OCI-LY7 (cell line): ENCODE results near the gene CMSS1. TPM values are rescaled to one million over a fixed set of nuclear protein-coding genes. Genes with fewer than 3 reads are reported as not detected.

Experiments
- BruUV-seq: library from RNA; stranded (reverse); fragments of 400-500 nt; replicated peaks from 2 replicates; lab custom pipeline; 2021; lab: Mats Ljungman, UMichigan
- CTCF ChIA-PET: fragments of 300-600 bp; sonication (Branson Sonifier 250); formaldehyde crosslinking; loops from one replicate; lab custom pipeline; 2022; ENCODE audit warnings: antibody characterized with exemption; ENCODE audit not compliant: unreplicated experiment; lab: Charles Lee
- POLR2A ChIA-PET: fragments of 300-600 bp; sonication (Branson Sonifier 250); formaldehyde crosslinking; loops from one replicate; lab custom pipeline; 2022; ENCODE audit warnings: antibody characterized with exemption; lab: Charles Lee
- DNase-seq: peaks from one replicate; pipeline ENCODE4 v3.0.0-alpha.2; 2015; ENCODE audit warnings: low spot score
- H2AFZ ChIP-seq: fragments of 200-600 bp; sonication (generic), shearing (Covaris generic); 2 replicates; pipeline ENCODE4 v1.6.1; 2014; ENCODE audit warnings: mild to moderate bottlenecking, antibody characterized with exemption, low read length, moderate library complexity
- H3K27ac ChIP-seq: fragments of 200-600 bp; sonication (generic); 2 replicates; pipeline ENCODE4 v1.5.1; 2014; ENCODE audit warnings: mixed run types, low read depth, mild to moderate bottlenecking, moderate library complexity, low read length, inconsistent platforms; ENCODE audit not compliant: poor library complexity, severe bottlenecking
- H3K36me3 ChIP-seq: fragments of 200-600 bp; sonication (generic); 2 replicates; pipeline ENCODE4 v1.6.1; 2014; ENCODE audit warnings: mild to moderate bottlenecking, antibody characterized with exemption, low read length, moderate library complexity, mixed read lengths; ENCODE audit not compliant: insufficient read depth
- H3K4me1 ChIP-seq: fragments of 200-600 bp; sonication (generic); 2 replicates; pipeline ENCODE4 v1.5.1; 2014; ENCODE audit warnings: mild to moderate bottlenecking, low read length; ENCODE audit not compliant: insufficient read depth, poor library complexity, severe bottlenecking
- H3K4me2 ChIP-seq: fragments of 200-600 bp; sonication (generic); 2 replicates; pipeline ENCODE4 v1.6.1; 2014; ENCODE audit warnings: mild to moderate bottlenecking, low read length
- H3K4me3 ChIP-seq: fragments of 200-600 bp; sonication (generic); 2 replicates; pipeline ENCODE4 v1.5.1; 2014; ENCODE audit warnings: mild to moderate bottlenecking, low read depth, low read length; ENCODE audit not compliant: poor library complexity, severe bottlenecking
- H3K79me2 ChIP-seq: fragments of 200-600 bp; sonication (generic); 2 replicates; pipeline ENCODE4 v1.6.1; 2016; ENCODE audit warnings: low read depth, mild to moderate bottlenecking, low read length, moderate library complexity, mixed read lengths; ENCODE audit not compliant: insufficient read depth
- H3K9me2 ChIP-seq: fragments of 200-600 bp; sonication (generic); 2 replicates; pipeline ENCODE4 v1.6.1; 2016; ENCODE audit warnings: mild to moderate bottlenecking, low read length, mixed read lengths; ENCODE audit not compliant: insufficient read depth
- H3K9me3 ChIP-seq: fragments of 200-600 bp; sonication (generic); 2 replicates; pipeline ENCODE4 v1.6.1; 2014; ENCODE audit warnings: mild to moderate bottlenecking, mixed run types, low read length, mixed read lengths
- H4K20me1 ChIP-seq: fragments of 200-600 bp; sonication (generic); 2 replicates; pipeline ENCODE4 v1.6.1; 2014; ENCODE audit warnings: mild to moderate bottlenecking, antibody characterized with exemption, low read length, moderate library complexity, mixed read lengths; ENCODE audit not compliant: insufficient read depth
- CTCF ChIP-seq: fragments of 200-600 bp; sonication (generic); conservative IDR thresholded peaks from 2 replicates; pipeline ENCODE4 v1.5.1; 2014; ENCODE audit warnings: mild to moderate bottlenecking, antibody characterized with exemption, low read length, moderate library complexity, mixed read lengths
- EZH2phosphoT487 ChIP-seq: fragments of 200-600 bp; sonication (generic); IDR thresholded peaks from 2 replicates; pipeline ENCODE4 v1.6.1; 2018; ENCODE audit warnings: low read depth, borderline replicate concordance, mild to moderate bottlenecking, mixed run types, antibody characterized with exemption, low read length, moderate library complexity, mixed read lengths
- intact Hi-C: fragments of 100-400 bp; cut with micrococcal nuclease; formaldehyde crosslinking; loops from one replicate; pipeline ENCODE4 v1.10.0; 2022; ENCODE audit not compliant: unreplicated experiment
- total RNA-seq, 2 experiments: library from RNA; depleted of rRNA in 1 of 2; stranded (reverse); fragments of >200 nt in 1 of 2; shearing (Covaris generic) in 1 of 2; gene quantifications; 2 replicates each; pipeline ENCODE4 v1.2.3, GENCODE V29; 2014 to 2022

Gene CMSS1
- total RNA-seq, 2 experiments from 2014 or later = 25.7 to 46.6 TPM

GRCh38 chr3:99879275-99879674, 61.6 kb downstream of the CMSS1 start:
- H2AFZ ChIP-seq = no peak overlapping the region
- no peak overlapping the region for H3K4me2 ChIP-seq
- no peaks in the 10 kb centered on the region for H3K79me2 ChIP-seq
- no peak overlapping the region for H3K27ac ChIP-seq
- H4K20me1 ChIP-seq = peaks cover 20% of the 10 kb centered on the region
- intact Hi-C loops = no loop called here
- H3K9me3 ChIP-seq = no peaks in the 10 kb centered on the region
- no peak for DNase-seq
- H3K4me1 ChIP-seq = no peaks in the 10 kb centered on the region
- TF ChIP-seq CTCF (no peak), EZH2phosphoT487 (no peak)
- ChIA-PET POLR2A (interaction anchor here (1.0 to 1.5 kb wide), 2 partner anchors 10 to 12 kb away, joined by 3 to 4 read pairs; no protein-coding TSS in a partner anchor), CTCF (no interaction called here)
- no peaks in the 10 kb centered on the region for H3K36me3 ChIP-seq
- no peaks in the 10 kb centered on the region for H3K9me2 ChIP-seq
- BruUV-seq = no TSS peak
- H3K4me3 ChIP-seq = no peak overlapping the region

DNA sequence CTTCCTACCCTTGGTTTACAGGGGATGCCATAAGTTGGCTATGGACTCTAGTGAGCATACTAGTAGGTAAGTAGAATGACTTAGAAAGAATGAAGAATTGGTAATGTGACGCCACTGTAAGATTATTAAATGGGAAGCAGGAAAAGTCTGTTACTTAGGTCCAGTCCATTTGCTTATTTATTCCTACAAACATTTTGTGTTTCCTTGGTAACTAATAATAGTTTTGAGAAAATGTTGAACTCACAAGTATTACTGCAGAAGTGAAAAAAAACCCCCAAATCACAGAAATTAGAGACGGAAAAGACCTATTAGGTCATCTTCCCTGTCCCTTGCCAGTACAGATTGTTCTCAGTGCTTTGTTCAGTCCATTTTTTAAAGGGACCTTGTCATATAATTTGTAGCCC, 63.5 kb downstream of the CMSS1 start:
- ChIA-PET POLR2A (no interaction called here), CTCF (no interaction called here)
- intact Hi-C loops = no loop called here

More for the DNA sequence above, 63.5 kb downstream of the CMSS1 start:
- Histone ChIP-seq H3K9me2 (no peaks in the 10 kb centered on the region), H3K36me3 (no peaks in the 10 kb centered on the region), H3K9me3 (no peaks in the 10 kb centered on the region), H3K4me1 (no peaks in the 10 kb centered on the region), H4K20me1 (peaks cover 5% of the 10 kb centered on the region; the same call in 1 of the 2 replicates), H3K4me3 (no peak overlapping the region), H3K27ac (no peak overlapping the region), H2AFZ (no peak overlapping the region), H3K4me2 (no peak overlapping the region), H3K79me2 (no peaks in the 10 kb centered on the region)
- no TSS peak for BruUV-seq
- TF ChIP-seq EZH2phosphoT487 (no peak), CTCF (no peak)
- no peak for DNase-seq
